NOMO-1 treated with DMSO at 0.1 percent for 48 hours (cell line): ENCODE results near the gene FAT2.
"Not testable (repeated sequence)": the region's sequence is repeated elsewhere in the genome, so short reads cannot be mapped to it uniquely, and the experiment has no call there.

Experiments
- DNase-seq: peaks from one replicate; lab custom pipeline; 2025; ENCODE audit not compliant: unreplicated experiment; lab: John Stamatoyannopoulos, UW

Gene FAT2

DNA sequence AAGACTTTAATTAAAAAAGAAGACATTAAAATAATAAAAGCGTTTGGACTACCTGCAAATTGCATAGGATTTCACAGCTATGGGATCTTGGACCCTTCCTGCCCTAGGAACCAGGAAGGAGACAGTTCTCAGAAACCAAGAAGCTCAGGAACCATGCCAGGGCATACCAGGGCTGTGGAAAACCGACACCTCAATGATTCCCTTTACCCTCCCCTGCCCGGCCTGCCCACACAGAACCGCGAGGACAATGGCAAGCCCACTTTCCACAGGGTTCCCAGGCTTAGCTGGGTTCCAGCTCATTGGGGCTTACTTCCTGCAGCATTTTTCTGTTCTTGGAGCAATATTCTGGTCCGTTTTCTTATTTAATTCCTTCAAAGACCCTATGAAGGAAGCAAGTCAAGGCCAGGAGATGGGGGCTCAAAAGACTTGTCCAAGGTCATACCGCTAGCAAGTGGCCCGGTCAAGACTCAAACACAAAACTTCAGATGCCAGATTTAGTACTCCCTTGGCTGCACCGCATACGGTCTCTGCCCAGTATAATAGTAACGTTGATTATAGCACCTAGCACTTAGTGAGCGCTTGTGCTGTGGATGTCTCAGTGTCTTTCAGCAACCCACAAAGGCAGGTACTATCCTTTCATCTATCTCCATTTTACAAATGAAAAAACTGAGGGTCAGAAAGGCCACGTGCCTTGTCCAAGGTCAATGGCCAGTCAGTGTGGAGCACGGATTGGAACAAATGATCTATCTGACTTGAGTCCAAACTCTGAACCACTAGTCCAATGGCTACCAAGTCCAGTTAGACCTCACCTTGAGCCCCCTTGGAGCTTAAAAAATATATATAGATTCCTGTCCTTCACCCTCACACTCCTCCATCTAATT, 6.8 kb downstream of the FAT2 start:
- no peak for DNase-seq

DNA sequence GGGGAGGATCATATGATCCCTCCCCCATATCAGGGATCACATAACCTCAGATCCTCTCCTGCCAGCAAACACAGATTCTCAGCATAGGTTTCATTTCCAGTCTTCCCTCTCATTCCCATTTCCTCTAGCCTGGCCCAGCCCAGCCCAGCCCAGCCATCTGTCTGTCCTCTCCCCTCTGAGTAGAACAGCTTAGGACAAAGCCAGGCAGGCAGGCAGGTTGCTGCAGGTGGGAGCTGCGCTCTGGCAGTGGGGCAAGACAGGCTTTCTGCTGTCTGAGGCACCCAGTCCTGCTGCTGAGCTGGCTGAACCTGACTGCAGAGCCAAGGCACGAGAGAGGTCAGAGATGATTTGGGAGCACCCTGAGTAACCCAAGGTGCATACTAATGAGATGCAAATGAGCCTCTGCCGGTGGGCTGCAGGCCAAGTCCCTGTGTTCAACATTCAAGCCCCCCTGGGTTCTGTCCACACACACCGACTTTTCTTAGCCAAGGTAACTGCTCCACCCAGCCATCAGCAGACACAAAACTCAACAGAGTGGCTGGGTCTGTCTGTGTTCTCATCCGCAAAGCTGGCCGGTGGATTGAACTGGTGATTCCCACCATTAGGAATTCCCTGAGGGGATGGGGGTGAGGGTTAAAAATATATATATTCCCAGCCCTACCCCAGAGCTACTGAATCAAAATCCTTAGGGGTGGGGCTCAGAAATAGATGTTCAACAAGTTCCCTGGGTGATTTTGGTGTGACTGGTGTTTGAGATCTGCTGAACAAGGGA, 9.1 kb downstream of the FAT2 start:
- no peak for DNase-seq

DNA sequence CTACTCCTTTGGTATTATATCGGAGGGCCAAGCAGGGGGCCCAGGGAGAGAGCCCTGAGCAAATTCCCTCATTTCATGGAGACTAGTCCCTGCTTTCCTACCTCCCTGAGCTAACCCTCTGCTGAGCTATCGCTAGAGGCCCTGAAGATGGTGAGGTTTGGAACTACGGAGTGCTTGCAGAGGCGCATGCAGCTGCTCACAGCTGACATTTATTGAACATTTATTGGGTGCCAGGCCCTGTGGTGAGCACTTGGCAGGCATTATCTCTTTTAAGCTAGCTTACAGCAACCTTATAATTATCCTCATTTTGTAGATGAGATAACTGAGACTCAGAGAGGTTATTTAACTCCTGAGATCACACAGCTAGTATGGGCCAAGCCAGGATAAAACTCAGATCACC, 9.8 kb downstream of the FAT2 start:
- DNase-seq, result no peak

DNA sequence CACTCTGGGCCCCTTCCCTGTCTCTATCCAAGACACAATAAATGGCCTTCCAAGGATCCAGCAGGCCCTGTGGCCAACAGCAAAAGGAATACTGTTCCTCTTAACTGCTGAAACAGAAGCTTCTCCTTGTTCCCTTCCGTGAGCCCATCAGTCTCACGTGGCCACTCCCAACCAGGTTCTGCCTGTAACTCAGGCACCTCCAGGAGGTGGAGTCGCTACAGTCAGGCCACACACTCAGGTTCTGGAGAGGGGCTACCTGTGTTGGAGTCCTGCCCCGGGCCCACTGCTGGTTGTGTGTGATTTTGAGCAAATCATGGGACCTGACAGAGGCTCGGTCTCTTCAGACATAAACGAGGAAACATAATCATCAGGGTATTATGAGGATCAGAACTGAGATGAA, 10.3 kb downstream of the FAT2 start:
- DNase-seq, result no peak

DNA sequence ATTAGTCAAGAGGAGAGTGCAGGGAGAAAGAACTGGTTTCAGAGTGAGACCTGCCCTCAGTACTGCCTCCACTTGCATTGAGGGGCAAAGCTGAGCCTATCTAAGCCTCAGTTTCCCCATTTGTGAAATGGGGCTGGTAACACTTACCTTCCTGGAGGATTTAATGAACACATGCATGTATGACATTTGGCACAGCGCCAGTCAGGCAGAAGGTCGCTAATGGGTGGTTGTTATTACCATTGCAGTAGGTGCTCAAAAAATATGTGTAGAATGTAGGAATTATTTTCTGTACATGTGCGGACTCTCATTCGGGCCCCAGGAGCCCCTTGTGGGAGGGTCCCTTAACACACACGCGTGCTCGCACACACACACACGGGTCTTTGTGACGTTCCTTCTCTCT, 10.9 kb downstream of the FAT2 start:
- no peak for DNase-seq

DNA sequence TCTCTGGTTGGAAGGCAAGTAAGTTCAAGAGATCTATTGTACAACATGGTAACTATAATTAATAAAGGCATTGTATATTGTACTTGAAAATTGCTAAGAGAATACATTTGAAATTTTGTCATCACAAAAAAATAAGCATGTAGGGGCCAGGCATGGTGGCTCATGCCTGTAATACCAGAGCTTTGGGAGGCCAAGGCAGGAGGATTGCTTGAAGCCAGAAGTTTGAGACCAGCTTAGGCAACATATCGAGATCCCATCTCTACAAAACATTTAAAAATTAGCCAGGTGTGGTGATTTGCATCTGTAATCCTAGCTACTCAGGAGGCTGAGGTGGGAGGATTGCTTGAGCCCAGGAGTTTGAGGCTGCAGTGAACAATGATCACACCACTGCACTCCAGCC, 12.0 kb downstream of the FAT2 start:
- DNase-seq, result not testable (repeated sequence)

DNA sequence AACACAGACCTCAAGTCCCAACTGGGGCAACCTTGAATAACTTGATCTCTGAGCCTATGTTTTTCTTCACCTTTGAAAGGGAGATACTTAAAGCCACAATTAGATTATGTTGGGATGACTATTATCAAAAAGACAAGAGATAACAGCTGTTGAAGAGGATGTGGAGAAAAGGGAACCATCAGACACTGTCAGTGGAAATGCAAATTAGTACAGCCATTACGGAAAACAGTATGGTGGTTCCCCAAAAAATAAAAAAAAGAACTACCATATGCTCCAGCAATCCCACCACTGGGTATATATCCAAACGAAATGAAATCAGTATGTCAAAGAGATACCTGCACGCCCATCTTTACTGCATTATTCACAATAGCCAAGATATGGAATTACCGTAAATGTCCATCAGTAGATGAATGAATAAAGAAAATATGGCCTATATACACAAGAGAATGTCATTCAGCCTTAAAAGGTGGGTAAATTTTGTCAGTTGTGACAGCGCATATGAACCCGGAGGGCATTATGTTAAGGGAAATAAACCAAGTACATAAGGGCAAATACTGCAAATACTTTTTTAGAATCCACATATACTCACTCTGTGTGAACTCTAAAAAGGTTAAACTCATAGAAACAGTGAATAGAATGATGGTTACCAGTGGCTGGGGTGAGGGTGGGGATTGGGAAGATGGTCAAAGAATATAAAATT, 12.7 kb downstream of the FAT2 start:
- DNase-seq, result peak; percentile 22

DNA sequence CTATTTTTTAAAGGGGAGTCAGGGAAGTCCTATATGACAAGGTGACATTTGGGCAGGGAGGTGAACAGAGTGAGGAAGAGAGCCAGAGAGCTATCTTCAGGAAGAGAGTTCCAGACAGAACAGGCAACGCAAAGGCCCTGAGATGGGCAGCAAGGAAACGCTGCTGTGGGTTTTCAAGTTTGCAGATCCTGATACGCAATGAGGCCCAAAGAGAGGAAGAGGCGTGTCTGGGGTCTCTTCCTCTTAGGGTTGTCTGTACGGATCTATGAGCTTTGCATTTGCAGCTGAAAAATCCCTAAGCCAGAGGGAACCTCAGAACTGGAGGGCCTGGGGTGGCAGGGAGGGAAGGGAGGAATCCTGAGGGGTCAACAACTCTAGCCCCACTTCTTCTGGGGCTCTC, 13.6 kb downstream of the FAT2 start:
- DNase-seq, result peak; percentile 78

DNA sequence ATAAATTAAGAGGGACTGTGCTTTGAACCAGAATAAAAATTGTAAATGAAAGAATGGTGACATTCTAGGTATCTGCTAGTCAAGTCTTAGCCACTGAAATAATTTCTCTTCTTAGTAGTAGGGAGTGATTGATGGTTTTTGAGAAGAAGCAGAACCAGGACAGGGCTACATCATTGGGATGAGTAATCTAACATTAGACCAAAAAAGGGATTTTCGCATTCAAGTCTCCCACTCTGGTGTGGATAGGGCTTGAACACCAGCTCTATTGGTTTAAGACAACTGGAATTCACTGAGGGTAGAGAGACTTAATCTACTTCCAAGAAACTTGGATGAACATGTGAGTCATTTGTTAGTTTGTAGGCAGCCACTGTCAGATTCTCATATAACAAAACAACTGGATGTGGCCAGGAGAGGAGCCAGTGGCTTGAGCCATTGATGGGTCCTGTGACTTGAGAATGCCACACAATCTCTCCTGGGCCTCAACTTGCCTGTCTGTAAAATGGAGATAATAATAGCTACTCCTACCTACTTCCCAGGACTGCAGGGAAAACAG, 16.6 kb downstream of the FAT2 start:
- no peak for DNase-seq

DNA sequence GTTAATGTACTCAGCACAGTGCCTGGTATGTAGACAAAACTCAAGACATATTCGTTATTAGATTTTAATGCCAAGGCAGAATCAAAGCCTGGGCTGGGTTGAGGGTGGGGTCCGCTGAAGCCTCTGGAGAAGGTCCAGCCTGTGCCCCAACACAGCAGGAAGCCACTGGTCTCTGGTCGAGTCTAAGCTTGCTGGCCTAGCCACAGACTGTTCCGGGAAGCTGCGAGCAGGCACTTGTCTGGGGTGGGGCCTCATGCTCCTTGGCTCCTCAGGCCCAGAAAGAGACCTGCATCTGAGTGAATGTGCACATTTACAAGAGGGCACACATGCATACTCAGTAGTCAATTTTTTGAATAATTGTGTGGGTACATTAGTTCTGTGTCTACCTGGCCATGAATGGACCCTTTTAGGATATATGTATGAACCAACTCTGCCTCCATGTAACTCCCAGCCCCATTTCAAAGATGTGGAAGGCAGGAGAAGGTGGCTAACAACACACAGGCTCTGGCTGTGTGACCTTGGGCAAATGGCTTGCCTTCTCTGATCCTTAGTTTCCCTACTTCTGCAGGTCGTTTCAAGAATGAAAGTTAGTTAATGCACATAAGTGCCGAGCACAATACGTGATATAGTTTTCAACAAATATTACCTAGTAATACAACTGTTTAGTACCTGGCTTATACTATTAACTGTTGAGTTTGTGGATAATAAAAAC, 18.3 kb downstream of the FAT2 start:
- DNase-seq, result no peak

DNA sequence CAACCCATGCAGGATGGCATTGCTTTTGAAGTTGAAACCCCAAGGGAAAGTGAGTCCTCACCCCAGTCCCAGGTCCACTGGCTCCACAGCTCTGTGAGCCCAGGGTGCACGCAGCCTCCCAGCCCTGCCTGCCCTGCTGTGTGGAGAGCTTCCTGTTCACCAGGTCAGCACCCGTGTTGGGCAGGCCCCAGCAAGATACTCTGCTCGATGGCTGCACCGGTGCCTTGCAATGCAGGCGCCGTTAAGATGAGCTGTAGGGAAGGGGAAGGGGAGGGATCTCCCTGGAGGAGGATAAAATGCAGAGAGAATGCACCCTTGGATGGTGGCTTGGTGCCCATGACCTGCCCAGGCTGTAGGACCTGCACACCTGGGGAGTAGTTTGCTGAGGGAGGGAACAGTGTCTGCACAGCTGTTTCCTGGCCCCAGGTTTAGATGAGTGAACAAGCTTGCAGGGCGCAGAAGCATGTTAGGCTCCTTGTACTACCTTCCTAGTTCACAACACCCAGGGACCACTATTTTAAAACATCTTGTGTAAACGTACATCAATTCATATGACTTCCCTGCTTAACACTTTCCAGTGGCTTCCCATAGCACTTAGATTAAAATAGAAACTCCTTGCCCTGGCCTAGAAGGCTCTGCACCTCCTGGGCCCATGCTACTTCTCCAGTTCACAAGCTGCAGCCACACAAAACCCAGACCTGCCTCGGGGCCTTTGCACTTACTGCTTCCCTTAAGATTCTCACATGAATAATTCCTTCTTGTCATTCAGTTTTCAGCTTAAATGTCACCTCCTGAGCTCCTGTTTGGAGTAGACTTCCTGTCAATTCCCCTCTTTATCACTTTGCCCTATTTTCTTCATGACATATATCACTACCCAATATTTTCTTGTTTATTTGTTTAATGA, 19.6 kb downstream of the FAT2 start:
- no peak for DNase-seq

DNA sequence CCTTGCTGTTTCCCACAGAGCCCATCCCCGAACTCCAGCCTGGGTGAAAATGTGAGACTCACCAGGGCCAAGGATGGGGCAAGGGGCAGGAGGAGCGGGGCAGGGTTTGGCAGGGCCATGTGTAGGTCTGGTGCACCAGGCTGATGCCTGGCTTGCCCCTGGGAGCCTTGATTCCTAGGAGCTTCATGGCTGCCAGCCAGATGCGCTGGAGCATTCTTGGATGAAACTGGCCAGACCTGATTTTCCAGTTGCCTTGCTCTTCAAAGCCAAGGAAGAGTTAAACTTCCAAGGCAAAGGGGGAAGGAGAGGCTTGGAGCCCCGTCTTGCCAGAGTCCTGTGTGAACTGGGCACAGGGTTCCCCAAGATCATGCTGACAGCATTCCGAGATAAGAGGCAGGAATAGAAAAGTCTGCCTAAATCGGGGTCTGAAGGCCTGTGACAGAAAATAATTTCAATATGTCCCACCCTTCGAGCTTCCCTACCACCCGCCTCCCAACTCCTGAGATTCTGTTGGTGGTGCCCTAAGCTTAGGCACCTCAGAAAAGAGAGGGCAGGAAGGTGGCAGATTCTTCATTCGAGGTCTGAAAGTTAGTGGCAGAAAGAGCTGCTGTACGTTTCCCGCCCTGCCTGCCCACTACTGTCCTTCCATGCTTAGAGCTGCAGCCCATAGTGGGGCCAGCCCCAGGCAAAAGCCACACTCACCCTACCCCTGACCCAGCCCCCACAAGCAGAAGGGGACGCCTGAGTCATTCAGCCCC, 20.4 kb downstream of the FAT2 start:
- no peak for DNase-seq

DNA sequence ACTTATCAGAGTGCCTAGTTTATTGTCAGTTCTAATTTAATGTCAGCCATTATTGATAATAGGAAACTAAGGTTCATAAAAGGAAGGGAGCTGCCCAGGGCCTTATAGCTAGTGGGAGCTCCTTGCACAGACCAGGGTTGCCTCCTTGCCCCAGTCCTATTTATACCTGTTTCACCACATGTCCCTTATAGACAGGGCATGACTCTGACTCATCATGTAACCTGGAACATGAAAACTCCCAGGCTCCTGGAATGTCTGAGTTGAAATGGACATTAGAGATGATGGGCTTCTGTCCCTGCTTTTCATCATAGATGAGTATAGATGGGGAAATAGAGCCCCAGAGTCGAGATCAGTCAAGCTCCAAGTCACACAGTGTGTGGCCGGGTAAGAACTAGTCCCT, 21.1 kb downstream of the FAT2 start:
- DNase-seq, result no peak

DNA sequence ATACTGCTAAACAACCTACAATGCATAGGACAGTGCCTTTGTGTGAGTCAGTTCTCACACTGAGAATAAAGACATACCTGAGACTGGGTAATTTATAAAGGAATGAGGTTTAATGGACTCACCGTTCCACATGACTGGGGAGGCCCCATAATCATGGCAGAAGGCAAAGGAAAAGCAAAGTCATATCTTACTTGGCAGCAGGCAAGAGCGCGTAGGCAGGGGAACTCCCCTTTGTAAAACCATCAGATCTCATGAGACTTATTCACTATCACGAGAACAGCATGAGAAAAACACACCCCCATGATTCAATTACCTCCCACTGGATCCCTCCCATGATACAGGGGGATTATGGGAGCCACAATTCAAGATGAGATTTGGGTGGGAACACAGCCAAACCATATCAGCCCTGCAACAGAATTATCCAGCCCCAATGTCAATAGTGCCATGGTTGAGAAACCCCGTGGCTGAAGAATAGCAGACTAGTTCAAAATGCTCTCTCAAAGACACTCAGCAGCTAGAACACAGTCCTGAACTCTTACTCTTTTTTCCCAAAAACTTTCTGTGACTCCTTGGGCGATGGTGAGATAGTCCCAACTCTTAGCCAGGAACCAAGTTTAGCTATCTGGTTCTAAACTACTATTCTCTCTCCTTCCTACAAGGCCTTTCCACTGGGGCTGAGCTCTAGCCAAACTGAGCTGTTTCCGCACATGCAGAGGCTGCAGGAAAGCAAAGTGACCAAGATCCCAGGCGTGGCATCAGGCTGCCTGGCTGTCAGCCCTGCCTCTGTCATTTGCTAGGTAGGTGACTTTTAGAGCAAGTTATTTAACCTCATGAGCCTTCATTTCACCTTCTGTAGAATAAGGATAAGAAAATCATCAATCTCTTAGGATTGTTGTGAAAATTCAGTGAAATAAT, 21.7 kb downstream of the FAT2 start:
- no peak for DNase-seq

DNA sequence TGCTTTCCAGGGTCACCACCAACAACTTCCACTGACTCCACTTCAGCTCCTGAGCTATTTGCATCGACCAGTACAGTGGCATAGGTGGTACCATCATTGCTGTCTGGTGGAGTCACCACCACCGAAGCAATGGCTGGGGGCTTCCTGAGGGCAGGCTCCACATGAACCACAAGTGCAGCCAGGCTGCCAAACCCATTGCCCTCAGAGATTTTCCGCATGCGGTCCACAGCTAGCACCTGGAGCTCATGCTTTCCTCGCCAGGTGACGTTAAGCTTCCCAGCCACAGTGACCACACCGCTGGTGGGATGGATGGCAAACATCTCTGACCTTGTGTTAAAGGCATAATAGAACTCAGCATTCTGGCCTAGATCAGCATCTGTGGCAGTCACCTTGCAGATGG, 23.1 kb downstream of the FAT2 start:
- no peak for DNase-seq

DNA sequence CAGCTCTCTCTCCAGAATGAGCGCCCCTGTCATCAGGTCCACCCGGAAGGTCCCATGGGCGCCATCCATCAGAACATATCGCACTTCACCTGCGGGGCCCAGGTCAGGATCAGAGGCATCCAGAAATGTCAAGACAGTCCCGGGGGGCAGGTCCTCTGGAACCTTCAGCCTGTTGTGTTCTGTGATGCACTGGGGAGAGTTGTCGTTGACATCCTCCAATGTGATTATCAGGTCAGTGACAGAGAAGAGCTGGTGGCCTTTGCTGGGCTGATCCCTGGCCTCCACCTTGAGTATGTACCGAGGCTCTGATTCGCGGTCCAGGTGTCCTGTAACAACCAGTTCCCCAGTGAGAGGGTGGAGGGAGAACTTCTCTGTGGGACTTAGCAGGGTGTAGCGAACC, 25.2 kb downstream of the FAT2 start:
- DNase-seq, result no peak

DNA sequence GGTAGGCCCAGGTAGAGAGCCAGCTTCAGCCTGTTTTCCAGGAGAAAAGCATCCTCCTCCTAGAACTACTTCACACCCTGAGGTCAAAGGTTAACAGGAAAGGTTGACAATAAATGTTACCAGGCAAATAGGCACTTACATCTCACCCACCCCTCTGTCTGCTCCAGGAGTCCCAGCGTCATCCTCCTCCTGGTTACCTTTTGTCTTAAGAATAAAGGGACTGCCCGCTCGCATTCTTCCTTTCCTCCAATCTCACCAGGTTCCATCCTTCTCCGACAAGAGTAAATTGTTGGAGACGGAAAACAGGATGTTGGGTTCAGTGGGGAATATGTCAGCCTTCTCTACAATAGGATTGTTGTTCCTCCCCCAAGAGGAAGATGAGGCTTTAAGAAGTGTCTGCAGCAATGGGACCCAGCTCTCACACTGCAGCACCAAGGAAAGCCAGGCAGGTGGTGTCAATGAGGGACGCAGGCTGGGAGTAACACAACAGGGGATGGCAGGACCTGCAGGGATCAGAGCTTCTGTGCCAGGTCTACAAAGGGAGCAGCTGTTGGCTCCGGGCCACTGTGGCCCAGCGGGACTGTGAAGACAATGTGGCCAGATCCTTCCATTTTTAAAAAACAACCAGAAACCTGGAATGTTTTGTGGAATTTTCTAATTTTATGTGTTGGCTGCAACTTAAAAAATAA, 29.0 kb downstream of the FAT2 start:
- no peak for DNase-seq
